HG03097 (cell line): Measurements from ENCODE around the gene GLIS1.

Experiments used
- ATAC-seq: cut with Tn5 transposase; IDR thresholded peaks from one replicate; pipeline ENCODE4 v1.9.1; 2021; ENCODE audit not compliant: unreplicated experiment, low FRiP score

GLIS1 gene

GRCh38 chr1:53600561-53600960 is 138.4 kb downstream of the GLIS1 start:
- no peak for ATAC-seq

- ATAC-seq = no peak
These were observed 139.0 kb downstream of the GLIS1 start for GRCh38 chr1:53600001-53600400.

- no peak for ATAC-seq
These were observed 139.5 kb downstream of the GLIS1 start for GRCh38 chr1:53599481-53599880.

- no peak for ATAC-seq
These were observed 140.0 kb downstream of the GLIS1 start for GRCh38 chr1:53598966-53599365.

- ATAC-seq = no peak
These were observed 143.1 kb downstream of the GLIS1 start for GRCh38 chr1:53595906-53596305.

- ATAC-seq = no peak
These were observed 144.4 kb downstream of the GLIS1 start for GRCh38 chr1:53594391-53595180.

- no peak for ATAC-seq
These were observed 145.1 kb downstream of the GLIS1 start for GRCh38 chr1:53593758-53594380.

GRCh38 chr1:53592985-53593757 is 145.8 kb downstream of the GLIS1 start:
- no peak for ATAC-seq

- ATAC-seq = no peak
These were observed 146.4 kb downstream of the GLIS1 start for GRCh38 chr1:53592521-53592982.

GRCh38 chr1:53591924-53592323 is 147.0 kb downstream of the GLIS1 start:
- no peak for ATAC-seq

GRCh38 chr1:53590531-53591515 is 148.1 kb downstream of the GLIS1 start:
- no peak for ATAC-seq

GRCh38 chr1:53590104-53590503 is 148.9 kb downstream of the GLIS1 start:
- ATAC-seq = no peak

- ATAC-seq = no peak
These were observed 149.7 kb downstream of the GLIS1 start for GRCh38 chr1:53589043-53589887.

GRCh38 chr1:53588053-53588779 is 150.7 kb downstream of the GLIS1 start:
- no peak for ATAC-seq

GRCh38 chr1:53587252-53587988 is 151.5 kb downstream of the GLIS1 start:
- no peak for ATAC-seq

GRCh38 chr1:53586765-53587164 is 152.2 kb downstream of the GLIS1 start:
- no peak for ATAC-seq

GRCh38 chr1:53585565-53585964 is 153.4 kb downstream of the GLIS1 start:
- no peak for ATAC-seq

GRCh38 chr1:53585129-53585528 is 153.8 kb downstream of the GLIS1 start:
- ATAC-seq = no peak
